Stomach (tissue), 4 donors: ENCODE measurements around the gene TUBB2A.

ENCODE experiments used
- CTCF ChIP-seq, 7 experiments: fragments of 450-650 bp in 4 of 7; fragments of 200-600 bp in 3 of 7; sonication (generic) in 3 of 7; IDR thresholded peaks; one replicate each; pipeline ENCODE4 v1.5.1; 2016 to 2019; ENCODE audit warnings: antibody characterized with exemption in 7 of 7, control low read depth in 2 of 7, mild to moderate bottlenecking in 1 of 7
- EP300 ChIP-seq: sonication (generic); formaldehyde crosslinking; IDR thresholded peaks from one replicate; pipeline ENCODE4 v1.6.1; 2017; ENCODE audit warnings: antibody characterized with exemption
- POLR2A ChIP-seq, 4 donors: fragments of 450-650 bp; IDR thresholded peaks; one replicate each; pipeline ENCODE4 v1.6.1; 2016; ENCODE audit warnings: antibody characterized with exemption in 4 of 4, control low read depth in 2 of 4, mild to moderate bottlenecking in 1 of 4, moderate library complexity in 1 of 4
- POLR2AphosphoS5 ChIP-seq, 3 donors: sonication (generic); formaldehyde crosslinking; IDR thresholded peaks; one replicate each; pipeline ENCODE4 v1.6.1; 2016; ENCODE audit warnings: antibody characterized with exemption in 3 of 3

DNA sequence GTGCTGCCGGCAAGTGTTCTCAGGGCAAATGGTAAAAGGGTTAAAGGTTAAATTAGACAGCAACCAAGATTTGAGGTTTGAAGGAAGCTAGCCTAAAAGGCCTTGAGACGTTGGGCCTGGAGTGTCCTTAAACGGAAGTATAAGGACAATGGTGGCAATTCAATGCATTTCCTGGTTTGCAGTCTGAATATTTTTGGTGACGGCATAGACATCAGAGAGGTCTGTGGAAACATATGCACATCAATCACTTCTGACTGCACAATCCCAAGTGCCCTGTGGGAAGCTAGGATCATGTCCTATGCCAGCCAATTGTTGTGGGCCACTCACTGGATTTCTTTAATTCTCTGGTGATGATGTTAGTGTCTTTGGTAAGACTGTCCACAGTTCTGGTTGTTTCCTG is 25.7 kb upstream of the TUBB2A start:
- no peak for TF ChIP-seq CTCF (IDR thresholded peaks at IDR 0.05)
- TF ChIP-seq POLR2AphosphoS5 (IDR thresholded peaks at IDR 0.05) = no peak
- TF ChIP-seq POLR2A (IDR thresholded peaks at IDR 0.05) = no peak
- TF ChIP-seq EP300 = no peak
